HepG2 (cell line): Measurements from ENCODE around the gene NEURL2. TPM values are rescaled to one million over a fixed set of nuclear protein-coding genes. Genes with fewer than 3 reads are reported as not detected.
A peak's percentile ranks its signal among the peaks of the same experiment; 100 is the strongest.

Experiments used
- KLF13 ChIP-seq: sonication (generic); formaldehyde crosslinking; IDR thresholded peaks from 2 replicates; pipeline ENCODE4 v1.4.0; 2020; ENCODE audit warnings: mild to moderate bottlenecking, missing genetic modification reagents
- KMT2B ChIP-seq: IDR thresholded peaks from 2 replicates; pipeline ENCODE4 v1.6.1; 2016; ENCODE audit warnings: missing genetic modification reagents, missing compliant biosample characterization
- MEIS1 ChIP-seq: sonication (generic); formaldehyde crosslinking; IDR thresholded peaks from 2 replicates; pipeline ENCODE4 v1.9.0; 2021; ENCODE audit warnings: mild to moderate bottlenecking, missing genetic modification reagents, moderate library complexity, borderline replicate concordance
- NR0B2 ChIP-seq: sonication (generic); formaldehyde crosslinking; IDR thresholded peaks from 2 replicates; pipeline ENCODE4 v1.4.0; 2020; ENCODE audit warnings: mild to moderate bottlenecking, missing genetic modification reagents
- PCBP1 ChIP-seq: fragments of 200-400 bp; formaldehyde crosslinking; IDR thresholded peaks from 2 replicates; pipeline ENCODE4 v1.6.1; 2017; ENCODE audit warnings: mild to moderate bottlenecking, low read depth, low read length, borderline replicate concordance
- REPIN1 ChIP-seq: sonication (generic); formaldehyde crosslinking; IDR thresholded peaks from 2 replicates; pipeline ENCODE4 v1.8.0; 2022; ENCODE audit warnings: missing genetic modification reagents, low read depth, mild to moderate bottlenecking, borderline replicate concordance
- SETDB1 ChIP-seq: sonication (generic); formaldehyde crosslinking; IDR thresholded peaks from 2 replicates; pipeline ENCODE4 v1.5.1; 2020; ENCODE audit warnings: missing genetic modification reagents, mild to moderate bottlenecking, borderline replicate concordance
- TCF7L2 ChIP-seq: IDR thresholded peaks from 2 replicates; pipeline ENCODE4 v1.6.1; 2011; ENCODE audit warnings: mild to moderate bottlenecking, low read depth, low read length, moderate library complexity
- THAP9 ChIP-seq: sonication (generic); formaldehyde crosslinking; IDR thresholded peaks from 2 replicates; pipeline ENCODE4; 2020; ENCODE audit warnings: missing genetic modification reagents, mild to moderate bottlenecking, borderline replicate concordance
- ZFP91 ChIP-seq: sonication (generic); formaldehyde crosslinking; IDR thresholded peaks from 2 replicates; pipeline ENCODE4 v1.9.0; 2022; ENCODE audit warnings: missing genetic modification reagents, mild to moderate bottlenecking, borderline replicate concordance
- ZNF274 ChIP-seq: sonication (generic); formaldehyde crosslinking; IDR thresholded peaks from 2 replicates; pipeline ENCODE4 v1.5.1; 2020; ENCODE audit warnings: mild to moderate bottlenecking, missing genetic modification reagents
- ZNF512B ChIP-seq: sonication (generic); formaldehyde crosslinking; IDR thresholded peaks from 2 replicates; pipeline ENCODE4 v1.5.1; 2020; ENCODE audit warnings: missing genetic modification reagents, mild to moderate bottlenecking, borderline replicate concordance
- ZNF547 ChIP-seq: sonication (generic); formaldehyde crosslinking; IDR thresholded peaks from 2 replicates; pipeline ENCODE4 v1.5.1; 2020; ENCODE audit warnings: mild to moderate bottlenecking, missing genetic modification reagents
- ZNF562 ChIP-seq: sonication (generic); formaldehyde crosslinking; IDR thresholded peaks from 2 replicates; pipeline ENCODE4 v1.8.0; 2022; ENCODE audit warnings: missing genetic modification reagents, borderline replicate concordance
- ZNF75D ChIP-seq: sonication (generic); formaldehyde crosslinking; IDR thresholded peaks from 2 replicates; pipeline ENCODE4 v1.8.1; 2023; ENCODE audit warnings: missing genetic modification reagents, mild to moderate bottlenecking, borderline replicate concordance
- polyA plus RNA-seq, 8 experiments: library from polyadenylated mRNA; depleted of rRNA in 3 of 8; stranded (reverse) in 7 of 8; unstranded in 1 of 8; fragments of >200 nt; fragmentation: Illumina TruSeq in 4 of 8; extraction: Trizol in 4 of 8; gene quantifications; 2 replicates each; pipeline versions ENCODE4 v1.2.1 to v1.2.3, GENCODE V29; 2011 to 2016; ENCODE audit warnings: low read depth in 4 of 8, missing spikeins in 1 of 8, mixed read lengths in 1 of 8; ENCODE audit not compliant: insufficient read depth in 1 of 8
- total RNA-seq, 5 experiments: library from RNA; depleted of rRNA; stranded (reverse); fragments of >200 nt; fragmentation: Illumina TruSeq; extraction: Trizol; gene quantifications; 2 replicates each; pipeline ENCODE4 v1.2.3, GENCODE V29; 2016; ENCODE audit warnings: low read depth in 1 of 5

NEURL2 gene
- total and polyA plus RNA-seq, 2 of the 13 experiments (the other 11 are each of a cell fraction or from before 2014, with no cell fraction given): 7.2 to 9.7 TPM

- 0 out of 2 replicates have a peak, but pooled peaks have one; percentile 29 for TF ChIP-seq KLF13 (CRISPR knock-in tag)
- TF ChIP-seq ZNF75D (CRISPR knock-in tag): no peak; the same call in 1 of the 2 replicates
- TF ChIP-seq ZNF562: no peak
- TF ChIP-seq REPIN1 (CRISPR knock-in tag): no peak
- TF ChIP-seq ZNF274 (CRISPR knock-in tag): no peak
- 0 out of 2 replicates have a peak, but pooled peaks have one; percentile 41 for TF ChIP-seq ZNF512B (CRISPR knock-in tag)
- no peak for TF ChIP-seq SETDB1
- no peak for TF ChIP-seq TCF7L2
- 0 out of 2 replicates have a peak, but pooled peaks have one; percentile 29 for TF ChIP-seq ZNF547
- 0 out of 2 replicates have a peak, but pooled peaks have one; percentile 60 for TF ChIP-seq NR0B2
- TF ChIP-seq MEIS1 (CRISPR knock-in tag): 0 out of 2 replicates have a peak, but pooled peaks have one; percentile 25
- no peak for TF ChIP-seq KMT2B (CRISPR knock-in tag)
- TF ChIP-seq PCBP1: 0 out of 2 replicates have a peak, but pooled peaks have one; percentile 23
- TF ChIP-seq ZFP91: peak; percentile 49; the same call in 1 of the 2 replicates
- peak; percentile 41; the same call in 1 of the 2 replicates for TF ChIP-seq THAP9 (CRISPR knock-in tag)
Observed at GRCh38 chr20:45904583-45905504, 13.8 kb upstream of the NEURL2 start (continued).
